H1 (cell line): Measurements from ENCODE around the gene RTTN. TPM values are rescaled to one million over a fixed set of nuclear protein-coding genes. Genes with fewer than 3 reads are reported as not detected.

ENCODE experiments used
- PHF8 ChIP-seq: fragments of 200-600 bp; sonication (generic); conservative IDR thresholded peaks from 2 replicates; pipeline ENCODE4 v1.7.1; 2012; ENCODE audit warnings: low read depth, mild to moderate bottlenecking, inconsistent platforms, low read length, moderate library complexity
- polyA plus RNA-seq, 7 experiments: library from polyadenylated mRNA; depleted of rRNA in 3 of 7; stranded (reverse) in 5 of 7; unstranded in 2 of 7; fragments of >200 nt in 5 of 7; fragments of 200-250 nt in 2 of 7; gene quantifications; 1 replicate in 5 of 7; 2 replicates in 1 of 7; 4 replicates in 1 of 7; pipeline versions ENCODE4 v1.2.1 to v1.2.3, GENCODE V29; 2011 to 2013; ENCODE audit warnings: missing spikeins in 2 of 7, mixed read lengths in 2 of 7
- total RNA-seq: library from RNA; stranded (reverse); fragmentation: NEBNext Ultra II Directional; extraction: Animal tissue kit (Norgen Biotek cat#: 25700); gene quantifications from 2 replicates; pipeline ENCODE4 v1.2.1, GENCODE V29; 2021

The RTTN gene
- total and polyA plus RNA-seq, 2 of the 8 experiments (the other 6 are each of a cell fraction or from before 2014, with no cell fraction given) = 9.1 to 21.4 TPM

- TF ChIP-seq PHF8 = no peak
Observed at GRCh38 chr18:70139138-70139537, 66.3 kb downstream of the RTTN start (continued).
